HL-60/S4 treated with retinoic acid at 250 ng/mL for 4 days and 3 days (cell line): ENCODE data around the gene SLC4A5.

ENCODE experiments used
- in situ Hi-C: fragments of 300-500 bp; cut with MboI; formaldehyde crosslinking; loops from 2 replicates; pipeline ENCODE4 v1.7.0; 2022; ENCODE audit warnings: low sequenced_read_pairs

Gene SLC4A5

GRCh38 chr2:74281141-74281975 lies 61.9 kb downstream of the SLC4A5 start:
- in situ Hi-C loops, result no loop called here

DNA sequence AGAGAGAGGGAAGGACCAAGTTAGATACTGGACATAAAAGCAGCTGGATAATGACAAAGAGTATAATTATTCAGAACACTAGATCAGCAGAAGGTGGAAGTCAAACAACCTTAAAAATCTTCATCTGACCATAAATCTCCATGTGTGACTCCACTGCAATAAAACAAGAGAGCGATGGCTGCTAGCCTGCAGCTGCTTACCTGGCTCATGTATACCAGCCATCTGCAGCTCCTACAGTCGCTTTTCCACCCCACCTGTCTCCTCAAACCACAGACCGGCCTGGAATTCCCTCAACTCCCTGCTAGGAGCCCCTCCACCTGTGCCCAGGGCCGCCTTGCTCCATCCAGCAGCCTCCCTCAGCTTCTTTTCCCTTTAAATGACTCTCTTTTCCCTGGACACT lies 64.5 kb downstream of the SLC4A5 start:
- in situ Hi-C loops, result no loop called here

- in situ Hi-C loops, result no loop called here
Observed at GRCh38 chr2:74278176-74278575, 65.0 kb downstream of the SLC4A5 start.

GRCh38 chr2:74275228-74275627 lies 68.0 kb downstream of the SLC4A5 start:
- in situ Hi-C loops, result no loop called here

- in situ Hi-C loops, result no loop called here
Observed at GRCh38 chr2:74269667-74270066, 73.5 kb downstream of the SLC4A5 start.

DNA sequence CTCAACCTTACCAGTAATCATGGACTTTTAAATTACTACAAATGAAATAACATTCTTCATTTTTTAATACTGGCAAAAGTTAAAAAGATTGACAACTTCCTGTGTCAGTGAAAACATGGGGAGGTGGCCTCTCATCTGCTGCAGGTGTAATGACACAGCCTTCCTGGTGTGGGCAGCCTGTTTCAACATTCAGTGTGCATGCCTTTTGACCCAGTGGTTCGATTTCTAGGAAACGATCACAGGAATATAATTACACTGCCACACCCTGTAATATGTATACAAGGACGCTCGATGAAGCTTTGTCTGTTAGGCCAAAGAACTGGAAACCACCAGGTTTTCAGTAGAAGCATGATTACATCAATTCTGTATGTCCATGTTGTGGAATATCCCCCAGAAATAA lies 76.1 kb downstream of the SLC4A5 start:
- in situ Hi-C loops, result no loop called here

- in situ Hi-C loops, result no loop called here
Observed at GRCh38 chr2:74264281-74264680, 78.9 kb downstream of the SLC4A5 start.

- in situ Hi-C loops, result no loop called here
Observed at GRCh38 chr2:74262681-74263080, 80.5 kb downstream of the SLC4A5 start.

GRCh38 chr2:74261204-74261864 lies 81.9 kb downstream of the SLC4A5 start:
- in situ Hi-C loops, result no loop called here

DNA sequence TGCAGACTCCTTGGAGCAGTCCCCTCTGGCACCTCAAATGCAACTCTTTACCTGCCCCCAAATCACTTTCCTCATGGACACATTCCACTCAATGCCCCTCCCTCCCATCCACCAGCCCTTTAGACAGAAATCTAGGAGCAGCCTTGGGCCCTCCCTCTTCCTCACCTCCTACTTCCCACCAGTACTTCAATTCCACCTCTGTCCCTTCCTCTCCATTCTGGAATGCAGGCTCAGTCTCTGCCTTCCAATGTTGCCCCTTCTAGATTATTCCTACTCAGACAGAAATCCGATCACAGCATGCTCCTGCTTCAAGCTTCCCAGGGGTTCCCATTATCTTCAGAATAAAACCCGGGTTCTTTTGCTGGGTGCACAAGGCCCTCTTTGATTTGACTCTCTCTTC lies 82.7 kb downstream of the SLC4A5 start:
- in situ Hi-C loops, result no loop called here

DNA sequence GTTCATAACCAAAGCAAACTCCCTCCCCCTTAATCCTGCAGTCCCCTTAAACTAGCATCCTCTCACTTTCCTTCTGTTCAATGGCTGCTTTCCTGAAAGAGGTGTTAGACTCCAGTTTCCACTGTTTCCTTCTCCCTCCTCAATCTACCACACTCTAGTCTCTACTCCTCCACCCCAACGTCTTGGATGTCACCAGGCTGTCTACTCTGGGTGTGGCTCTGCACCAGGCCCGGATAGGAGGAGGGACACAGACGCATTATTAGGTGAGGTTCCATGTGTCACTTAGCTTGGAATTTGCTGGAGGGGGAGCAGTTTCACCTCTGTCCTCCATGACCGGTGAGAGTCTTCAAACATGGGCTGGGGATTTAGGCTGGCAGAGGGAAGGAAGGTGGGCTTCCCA lies 83.5 kb downstream of the SLC4A5 start:
- in situ Hi-C loops, result no loop called here

- in situ Hi-C loops, result no loop called here
Observed at GRCh38 chr2:74259191-74259590, 84.0 kb downstream of the SLC4A5 start.

DNA sequence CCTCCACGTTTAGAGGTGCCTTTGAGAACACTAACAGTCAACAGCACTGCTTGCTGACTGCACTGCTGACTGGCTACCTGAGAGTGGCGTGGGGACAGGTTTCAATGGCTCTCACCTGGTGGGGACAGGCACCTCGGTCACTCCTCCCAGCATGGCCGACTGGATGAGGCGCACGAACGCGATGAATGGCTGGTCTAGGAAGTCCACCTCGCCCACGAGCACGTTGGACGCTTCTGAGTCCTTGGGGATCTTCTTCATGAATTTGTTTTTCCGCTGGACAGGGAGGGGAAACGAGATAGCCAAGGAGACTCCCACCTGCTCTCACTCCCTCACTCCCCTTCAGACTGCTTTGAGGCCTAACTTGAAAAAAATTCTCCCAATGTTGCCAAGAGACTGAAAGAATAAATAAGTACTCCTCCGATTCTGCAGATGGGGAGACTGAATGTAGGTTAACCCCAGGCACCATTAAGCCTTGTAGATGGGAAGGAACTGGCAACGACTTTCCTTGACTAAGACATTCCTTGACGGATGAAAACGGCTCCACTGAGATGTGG lies 87.5 kb downstream of the SLC4A5 start:
- in situ Hi-C loops, result no loop called here

DNA sequence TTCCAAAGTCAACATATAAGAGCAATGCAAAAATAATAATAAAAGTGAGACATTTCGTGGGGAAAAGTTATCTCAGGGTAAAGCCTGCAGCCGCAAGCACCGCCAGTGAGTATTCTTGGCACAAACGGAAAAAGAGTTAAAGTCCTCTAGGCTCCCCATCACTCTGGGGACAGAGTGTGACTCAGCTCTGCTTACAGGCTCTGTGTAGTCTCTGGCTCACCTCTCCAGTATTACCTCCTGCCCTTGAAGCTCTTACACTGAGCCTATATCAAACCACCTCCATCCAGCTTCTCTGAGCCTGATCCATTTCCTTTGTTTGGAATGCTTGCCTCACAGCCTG lies 89.3 kb downstream of the SLC4A5 start:
- in situ Hi-C loops, result no loop called here

- in situ Hi-C loops, result no loop called here
Observed at GRCh38 chr2:74253306-74253970, 89.8 kb downstream of the SLC4A5 start.

DNA sequence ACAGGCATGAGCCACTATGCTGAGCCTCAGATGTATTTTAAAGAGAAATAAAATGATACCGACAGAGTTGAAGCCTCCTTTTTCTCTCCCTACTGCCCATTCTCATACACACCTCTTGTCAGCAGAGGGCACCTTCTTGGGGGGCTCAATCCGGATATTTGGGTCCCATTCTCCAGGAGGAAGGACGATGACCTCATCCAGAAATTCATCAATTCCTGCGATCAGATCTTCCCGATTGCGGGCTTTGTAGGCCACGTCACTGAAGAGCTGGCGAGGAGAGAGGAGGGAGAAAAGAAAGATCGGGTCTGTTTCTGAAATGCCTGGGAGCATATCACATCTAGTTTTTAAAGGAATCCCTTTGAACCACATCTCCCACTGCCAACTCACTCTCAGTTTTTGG lies 90.4 kb downstream of the SLC4A5 start:
- in situ Hi-C loops, result no loop called here

GRCh38 chr2:74252036-74252435 lies 91.2 kb downstream of the SLC4A5 start:
- in situ Hi-C loops, result no loop called here

GRCh38 chr2:74250189-74250631 lies 93.0 kb downstream of the SLC4A5 start:
- in situ Hi-C loops, result no loop called here

- in situ Hi-C loops, result no loop called here
Observed at GRCh38 chr2:74249406-74250122, 93.7 kb downstream of the SLC4A5 start.

DNA sequence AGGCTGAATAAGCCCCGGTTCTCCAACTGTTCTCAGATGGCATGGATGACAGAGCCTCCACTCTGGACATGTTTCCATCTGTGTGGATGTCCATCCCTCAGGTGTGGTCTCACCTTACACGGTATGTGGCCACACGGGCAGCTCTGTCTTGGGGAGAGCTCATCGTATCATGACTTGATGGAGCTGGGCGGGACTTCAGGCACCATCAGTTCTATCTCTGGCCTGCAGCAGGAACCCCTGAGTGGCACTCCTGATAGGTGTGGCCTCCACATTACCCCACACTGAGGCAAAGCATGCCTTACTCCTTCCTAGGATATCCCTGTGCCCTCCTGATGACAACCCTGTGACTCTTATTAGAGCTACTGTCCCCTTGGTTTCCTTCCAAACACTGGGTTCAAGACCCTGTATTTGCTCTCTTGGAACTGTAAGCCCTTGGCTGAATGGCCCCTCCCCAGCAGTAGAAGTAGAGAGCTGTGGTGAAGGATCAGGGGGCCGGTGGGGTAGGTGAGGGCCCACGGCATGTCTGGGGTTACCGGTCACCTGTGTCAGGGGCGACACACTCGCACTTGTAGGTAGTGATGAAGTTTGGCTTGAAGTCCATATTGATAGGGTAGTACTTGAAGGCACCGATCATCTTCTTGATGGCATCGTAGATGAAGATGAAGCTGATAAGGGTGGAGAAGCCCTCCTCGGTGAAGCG lies 96.6 kb downstream of the SLC4A5 start:
- in situ Hi-C loops, result no loop called here
